K562 (cell line): ENCODE results near the gene CCL5. TPM values are rescaled to one million over a fixed set of nuclear protein-coding genes. Genes with fewer than 3 reads are reported as not detected.

Source experiments
- ATAC-seq: fragments of 200-7000 bp; cut with Tn5 transposase; 3 replicates; pipeline ENCODE4 v1.9.1; 2020; ENCODE audit warnings: moderate library complexity
- BruUV-seq: library from RNA; stranded (reverse); fragments of 400-500 nt; replicated peaks from 2 replicates; lab custom pipeline; 2021; lab: Mats Ljungman, UMichigan
- CTCF ChIA-PET: fragments of 300-600 bp; formaldehyde crosslinking; extraction: SDS; loops from one replicate; lab custom pipeline; 2021; ENCODE audit warnings: low intra/inter-chr PET ratio; lab: Yijun Ruan, JAX
- POLR2A ChIA-PET: fragments of 300-600, 350-650 bp; sonication (Branson Sonifier 250); formaldehyde crosslinking; extraction: SDS; loops from one replicate; lab custom pipeline; 2021; ENCODE audit warnings: antibody characterized with exemption, inconsistent platforms; lab: Yijun Ruan, JAX
- DNase-seq, 4 experiments: peaks; one replicate each; pipeline versions ENCODE4 v3.0.0 to v3.0.0-alpha.2; 2011 to 2018; ENCODE audit warnings: low spot score in 3 of 4, mixed read lengths in 3 of 4; ENCODE audit errors: extremely low read depth in 1 of 4
- FAIRE-seq: peaks from 2 replicates; lab custom pipeline; 2011; peaks lifted over from hg19 to GRCh38; lab: Jason Lieb, UNC
- H2AFZ ChIP-seq: 2 replicates; pipeline ENCODE4 v1.6.0; 2011; ENCODE audit warnings: low read depth, low read length, control low read depth, inconsistent platforms
- H3K27ac ChIP-seq: fragments of 200-600 bp; 3 replicates; pipeline ENCODE4 v1.8.0; 2011; ENCODE audit warnings: low read depth, mild to moderate bottlenecking, control low read depth, inconsistent platforms, low read length, moderate library complexity, mixed read lengths; ENCODE audit errors: extremely low read depth
- H3K27me3 ChIP-seq, 2 experiments: fragments of 300-600 bp in 1 of 2; 2 replicates in 1 of 2; 3 replicates in 1 of 2; pipeline versions ENCODE4 v1.6.0 to v1.8.0; 2011; ENCODE audit warnings: inconsistent platforms in 2 of 2, low read length in 2 of 2, mild to moderate bottlenecking in 1 of 2, mixed read lengths in 1 of 2, moderate library complexity in 1 of 2; ENCODE audit not compliant: control insufficient read depth in 2 of 2, insufficient read depth in 2 of 2
- H3K36me3 ChIP-seq: fragments of 300-600 bp; 3 replicates; pipeline ENCODE4 v1.8.0; 2011; ENCODE audit warnings: mild to moderate bottlenecking, low read length, inconsistent platforms; ENCODE audit not compliant: control insufficient read depth, insufficient read depth
- H3K4me1 ChIP-seq, 2 experiments: fragments of 200-600 bp in 1 of 2; replicated peaks in 1 of 2; 2 replicates in 1 of 2; 3 replicates in 1 of 2; pipeline versions ENCODE4 v1.5.1 to v1.8.0; 2011; ENCODE audit warnings: inconsistent platforms in 2 of 2, low read length in 2 of 2, mild to moderate bottlenecking in 1 of 2, mixed read lengths in 1 of 2, moderate library complexity in 1 of 2; ENCODE audit not compliant: control insufficient read depth in 2 of 2, insufficient read depth in 2 of 2
- H3K4me2 ChIP-seq: 2 replicates; pipeline ENCODE4 v1.6.1; 2011; ENCODE audit warnings: low read length, control low read depth, inconsistent platforms, mixed read lengths; ENCODE audit not compliant: insufficient read depth
- H3K4me3 ChIP-seq: fragments of 200-600 bp; sonication (generic), shearing (Covaris generic); 2 replicates; pipeline ENCODE4 v1.5.1; 2016; ENCODE audit warnings: control low read depth, inconsistent platforms
- H3K79me2 ChIP-seq: fragments of 200-600 bp; 3 replicates; pipeline ENCODE4 v1.8.0; 2011; ENCODE audit warnings: low read length, inconsistent platforms; ENCODE audit not compliant: control insufficient read depth, insufficient read depth
- H3K9ac ChIP-seq, 2 experiments: 2 replicates each; pipeline versions ENCODE4 v1.6.0 to v1.6.1; 2011; ENCODE audit warnings: low read depth in 2 of 2, low read length in 2 of 2, control low read depth in 1 of 2, inconsistent platforms in 1 of 2, mild to moderate bottlenecking in 1 of 2, mixed read lengths in 1 of 2; ENCODE audit not compliant: insufficient read depth in 1 of 2
- H3K9me1 ChIP-seq: one replicate; pipeline ENCODE4 v1.6.0; 2011; ENCODE audit warnings: inconsistent platforms, mild to moderate bottlenecking, low read length, moderate library complexity; ENCODE audit not compliant: control insufficient read depth, insufficient read depth
- H3K9me3 ChIP-seq: replicated peaks from 2 replicates; pipeline ENCODE4 v1.5.1; 2011; ENCODE audit warnings: low read depth, low read length, inconsistent platforms; ENCODE audit not compliant: control insufficient read depth, insufficient read depth
- H4K20me1 ChIP-seq: replicated peaks from 2 replicates; pipeline ENCODE4 v1.6.1; 2011; ENCODE audit warnings: low read length, inconsistent platforms, mixed read lengths; ENCODE audit not compliant: control insufficient read depth, insufficient read depth
- CBX2 ChIP-seq: fragments of 200-600 bp; sonication (generic); IDR thresholded peaks from one replicate; pipeline ENCODE4 v1.6.1; 2012; ENCODE audit warnings: mild to moderate bottlenecking, low read length, inconsistent platforms; ENCODE audit not compliant: insufficient read depth, poor library complexity, severe bottlenecking
- E2F5 ChIP-seq: sonication (generic); formaldehyde crosslinking; IDR thresholded peaks from 2 replicates; pipeline ENCODE4 v1.8.0; 2022; ENCODE audit warnings: mild to moderate bottlenecking, missing genetic modification reagents
- ELF1 ChIP-seq: fragments of 200-800 bp; sonication (Bioruptor generic); IDR thresholded peaks from 2 replicates; pipeline ENCODE4 v1.6.1; 2016; ENCODE audit warnings: missing genetic modification characterization, missing compliant biosample characterization
- ETS2 ChIP-seq: IDR thresholded peaks from 2 replicates; pipeline ENCODE4 v1.6.1; 2016; ENCODE audit warnings: borderline replicate concordance, missing genetic modification characterization, mild to moderate bottlenecking, moderate library complexity, missing compliant biosample characterization; ENCODE audit not compliant: poor library complexity, severe bottlenecking
- KLF16 ChIP-seq: IDR thresholded peaks from 2 replicates; pipeline ENCODE4 v1.6.1; 2016; ENCODE audit warnings: antibody characterized with exemption
- NUFIP1 ChIP-seq: fragments of 450-650 bp; IDR thresholded peaks from 2 replicates; pipeline ENCODE4 v1.6.1; 2018; ENCODE audit not compliant: partially characterized antibody
- OTX1 ChIP-seq: fragments of 450-650 bp; formaldehyde crosslinking; IDR thresholded peaks from 2 replicates; pipeline ENCODE4 v1.4.0; 2022; ENCODE audit warnings: mild to moderate bottlenecking
- PHB ChIP-seq: fragments of 250-450 bp; sonication (Bioruptor Pico); IDR thresholded peaks from 2 replicates; pipeline ENCODE4 v1.5.0; 2021
- POLR2G ChIP-seq: fragments of 200-400 bp; formaldehyde crosslinking; IDR thresholded peaks from 2 replicates; pipeline ENCODE4 v1.6.1; 2017; ENCODE audit warnings: low read depth, mild to moderate bottlenecking, antibody characterized with exemption, low read length, moderate library complexity
- SREBF2 ChIP-seq: sonication (generic); formaldehyde crosslinking; IDR thresholded peaks from 2 replicates; pipeline ENCODE4 v1.4.0; 2020; ENCODE audit warnings: mild to moderate bottlenecking, missing genetic modification reagents
- TRIM24 ChIP-seq, 2 experiments: fragments of 450-650 bp; IDR thresholded peaks; 2 replicates each; pipeline ENCODE4 v1.6.1; 2016
- ZEB2 ChIP-seq: fragments of 450-650 bp; IDR thresholded peaks from 2 replicates; pipeline ENCODE4 v1.6.1; 2016
- ZNF384 ChIP-seq: IDR thresholded peaks from 2 replicates; pipeline ENCODE4 v1.6.1; 2012; ENCODE audit warnings: low read depth, low read length, improper control_type of control experiment
- whole genome bisulfite sequencing: fragments of 100-300 bp; shearing (Covaris generic); methylation state at CpG from one replicate; pipeline ENCODE4 v1.1.6; 2016; ENCODE audit warnings: low coverage, mixed read lengths; ENCODE audit not compliant: insufficient coverage; ENCODE audit errors: missing lambda C conversion rate; 5-methylcytosine and 5-hydroxymethylcytosine counted together
- in situ Hi-C: fragments of 300-500 bp; cut with MboI; formaldehyde crosslinking; loops from 4 replicates; pipeline ENCODE4 v1.15.0; 2018; ENCODE audit warnings: inconsistent platforms, mixed read lengths
- intact Hi-C: fragments of 100-400 bp; cut with micrococcal nuclease; formaldehyde crosslinking; loops from 2 replicates; pipeline ENCODE4 v1.14.2; 2022
- polyA plus RNA-seq, 8 experiments: library from polyadenylated mRNA; depleted of rRNA in 4 of 8; stranded (reverse) in 5 of 8; unstranded in 3 of 8; fragments of >200 nt; fragmentation: Nextera tagmentation in 2 of 8; fragmentation: Illumina TruSeq in 1 of 8; extraction: Ambion mirVana in 2 of 8; extraction: Trizol in 1 of 8; gene quantifications; 2 replicates each; pipeline versions ENCODE4 v1.2.1 to v1.2.3, GENCODE V29; 2011 to 2014; ENCODE audit warnings: inconsistent platforms in 1 of 8, missing spikeins in 1 of 8
- total RNA-seq, 7 experiments: library from RNA; depleted of rRNA in 6 of 7; stranded (reverse); fragments of >200 nt in 6 of 7; fragmentation: Illumina TruSeq in 2 of 7; extraction: Trizol in 2 of 7; gene quantifications; 2 replicates each; pipeline versions ENCODE4 v1.2.1 to v1.2.3, GENCODE V29; 2011 to 2021; ENCODE audit warnings: low replicate concordance in 1 of 7

The CCL5 gene
- total and polyA plus RNA-seq, 9 of the 15 experiments (the other 6 are each of a cell fraction or from before 2014, with no cell fraction given): 0.18 to 0.59 (median 0.45) TPM; not detected in 1

- ChIA-PET CTCF (no interaction called here), POLR2A (interaction anchor here (0.6 to 1.3 kb wide), 3 partner anchors 10 to 247 kb away, joined by 3 to 4 read pairs (median 4); no protein-coding TSS in a partner anchor)
- H3K4me3 ChIP-seq: no peak overlapping the region
- no peak overlapping the region for H3K9ac ChIP-seq
- ATAC-seq: no peak
- in situ Hi-C loops: no loop called here
- H3K27ac ChIP-seq: no peak overlapping the region
- no peaks in the 10 kb centered on the region for H3K9me3 ChIP-seq
- BruUV-seq: no TSS peak
- FAIRE-seq: no peak
- TF ChIP-seq SREBF2 (no peak), CBX2 (no peak), ZEB2 (no peak), PHB (CRISPR knock-in tag) (no peak), ZNF384 (no peak), E2F5 (CRISPR knock-in tag) (no peak), KLF16 (no peak), NUFIP1 (no peak), ETS2 (tag) (no peak), TRIM24 (IDR thresholded peaks at IDR 0.05) (no peak), OTX1 (no peak), POLR2G (no peak), ELF1 (tag) (no peak)
- intact Hi-C loops: loop anchor here (10.0 kb wide), 1 partner anchor 233 kb away; no protein-coding TSS in a partner anchor
- H3K27me3 ChIP-seq: no peaks in the 10 kb centered on the region
- no peaks in the 10 kb centered on the region for H4K20me1 ChIP-seq
- H3K4me2 ChIP-seq: no peak overlapping the region
- H3K9me1 ChIP-seq: no peaks in the 10 kb centered on the region
- 84% methylated on average over 4 of the region's 4 CpGs for WGBS
- no peak for DNase-seq
- H3K4me1 ChIP-seq: no peaks in the 10 kb centered on the region
- H2AFZ ChIP-seq: no peak overlapping the region
- no peaks in the 10 kb centered on the region for H3K79me2 ChIP-seq
- peaks cover 90% of the 10 kb centered on the region for H3K36me3 ChIP-seq
These were observed 38.7 kb downstream of the CCL5 start for GRCh38 chr17:35841505-35841904.
